GM23338 (cell line): ENCODE measurements around the gene BCL2.

Experiments
- CREB1 ChIP-seq: fragments of 250-450 bp; sonication (Bioruptor Pico); IDR thresholded peaks from 2 replicates; pipeline ENCODE4 v1.5.0; 2020; ENCODE audit warnings: low read depth, mild to moderate bottlenecking, moderate library complexity
- EZH2 ChIP-seq: fragments of 200-600 bp; sonication (generic); IDR thresholded peaks from one replicate; pipeline ENCODE4 v1.8.0; 2017; ENCODE audit warnings: antibody characterized with exemption, mild to moderate bottlenecking, low read depth; ENCODE audit not compliant: unreplicated experiment
- EZH2phosphoT487 ChIP-seq: fragments of 200-600 bp; sonication (generic); IDR thresholded peaks from one replicate; pipeline ENCODE4 v1.8.1; 2018; ENCODE audit warnings: antibody characterized with exemption; ENCODE audit not compliant: unreplicated experiment
- JUNB ChIP-seq: IDR thresholded peaks from one replicate; pipeline ENCODE4 v1.6.1; 2016; ENCODE audit warnings: antibody characterized with exemption; ENCODE audit not compliant: unreplicated experiment
- NANOG ChIP-seq: IDR thresholded peaks from 2 replicates; pipeline ENCODE4 v1.6.1; 2016; ENCODE audit warnings: antibody characterized with exemption, borderline replicate concordance
- POLR2AphosphoS5 ChIP-seq: IDR thresholded peaks from 2 replicates; pipeline ENCODE4 v1.6.1; 2016; ENCODE audit warnings: antibody characterized with exemption, low read depth
- REST ChIP-seq: IDR thresholded peaks from one replicate; pipeline ENCODE4 v1.6.1; 2018; ENCODE audit warnings: antibody characterized with exemption; ENCODE audit not compliant: unreplicated experiment
- STAT1 ChIP-seq: IDR thresholded peaks from one replicate; pipeline ENCODE4 v1.6.1; 2016; ENCODE audit warnings: antibody characterized with exemption; ENCODE audit not compliant: unreplicated experiment
- ZNF331 ChIP-seq: fragments of 250-450 bp; sonication (Bioruptor Pico); IDR thresholded peaks from 2 replicates; pipeline ENCODE4 v1.5.0; 2020; ENCODE audit warnings: low read depth, mild to moderate bottlenecking, moderate library complexity
- TF ChIP-seq, protein P1 (sequence below), 2 experiments: fragments of 200-600 bp in 1 of 2; sonication (generic) in 1 of 2; conservative IDR thresholded peaks; 2 replicates each; pipeline versions ENCODE4 v1.5.1 to v1.6.1; 2016 to 2017; ENCODE audit warnings: antibody characterized with exemption in 2 of 2, low read depth in 2 of 2, mild to moderate bottlenecking in 2 of 2, moderate library complexity in 1 of 2
- TF ChIP-seq, protein P2 (sequence below): IDR thresholded peaks from 2 replicates; pipeline ENCODE4 v1.6.1; 2016; ENCODE audit warnings: antibody characterized with exemption

GRCh38 chr18:63350230-63350629 is 30.7 kb upstream of the BCL2 start:
- no peak for TF ChIP-seq REST
- TF ChIP-seq, protein P1, sequence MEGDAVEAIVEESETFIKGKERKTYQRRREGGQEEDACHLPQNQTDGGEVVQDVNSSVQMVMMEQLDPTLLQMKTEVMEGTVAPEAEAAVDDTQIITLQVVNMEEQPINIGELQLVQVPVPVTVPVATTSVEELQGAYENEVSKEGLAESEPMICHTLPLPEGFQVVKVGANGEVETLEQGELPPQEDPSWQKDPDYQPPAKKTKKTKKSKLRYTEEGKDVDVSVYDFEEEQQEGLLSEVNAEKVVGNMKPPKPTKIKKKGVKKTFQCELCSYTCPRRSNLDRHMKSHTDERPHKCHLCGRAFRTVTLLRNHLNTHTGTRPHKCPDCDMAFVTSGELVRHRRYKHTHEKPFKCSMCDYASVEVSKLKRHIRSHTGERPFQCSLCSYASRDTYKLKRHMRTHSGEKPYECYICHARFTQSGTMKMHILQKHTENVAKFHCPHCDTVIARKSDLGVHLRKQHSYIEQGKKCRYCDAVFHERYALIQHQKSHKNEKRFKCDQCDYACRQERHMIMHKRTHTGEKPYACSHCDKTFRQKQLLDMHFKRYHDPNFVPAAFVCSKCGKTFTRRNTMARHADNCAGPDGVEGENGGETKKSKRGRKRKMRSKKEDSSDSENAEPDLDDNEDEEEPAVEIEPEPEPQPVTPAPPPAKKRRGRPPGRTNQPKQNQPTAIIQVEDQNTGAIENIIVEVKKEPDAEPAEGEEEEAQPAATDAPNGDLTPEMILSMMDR (conservative IDR thresholded peaks at IDR 0.05; ENCODE audit: low read depth in 2 of 2), result no peak
- no peak for TF ChIP-seq JUNB
- TF ChIP-seq EZH2, result no peak
- TF ChIP-seq NANOG, result no peak
- TF ChIP-seq CREB1 (CRISPR knock-in tag), result no peak
- TF ChIP-seq STAT1, result no peak
- no peak for TF ChIP-seq EZH2phosphoT487
- TF ChIP-seq POLR2AphosphoS5, result no peak
- TF ChIP-seq, protein P2, sequence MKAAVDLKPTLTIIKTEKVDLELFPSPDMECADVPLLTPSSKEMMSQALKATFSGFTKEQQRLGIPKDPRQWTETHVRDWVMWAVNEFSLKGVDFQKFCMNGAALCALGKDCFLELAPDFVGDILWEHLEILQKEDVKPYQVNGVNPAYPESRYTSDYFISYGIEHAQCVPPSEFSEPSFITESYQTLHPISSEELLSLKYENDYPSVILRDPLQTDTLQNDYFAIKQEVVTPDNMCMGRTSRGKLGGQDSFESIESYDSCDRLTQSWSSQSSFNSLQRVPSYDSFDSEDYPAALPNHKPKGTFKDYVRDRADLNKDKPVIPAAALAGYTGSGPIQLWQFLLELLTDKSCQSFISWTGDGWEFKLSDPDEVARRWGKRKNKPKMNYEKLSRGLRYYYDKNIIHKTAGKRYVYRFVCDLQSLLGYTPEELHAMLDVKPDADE, result no peak
- no peak for TF ChIP-seq ZNF331 (CRISPR knock-in tag)
